B cell (primary cell): ENCODE results near the gene NTSR2.

Experiments used
- EZH2 ChIP-seq: IDR thresholded peaks from 2 replicates; pipeline ENCODE4 v1.6.1; 2012; ENCODE audit warnings: borderline replicate concordance, low read depth, mild to moderate bottlenecking, moderate library complexity, low read length; ENCODE audit not compliant: insufficient read depth, poor library complexity, severe bottlenecking
- TF ChIP-seq, protein P1 (sequence below): fragments of 200-600 bp; IDR thresholded peaks from one replicate; pipeline ENCODE4 v1.8.0; 2022; ENCODE audit warnings: antibody characterized with exemption, mild to moderate bottlenecking

DNA sequence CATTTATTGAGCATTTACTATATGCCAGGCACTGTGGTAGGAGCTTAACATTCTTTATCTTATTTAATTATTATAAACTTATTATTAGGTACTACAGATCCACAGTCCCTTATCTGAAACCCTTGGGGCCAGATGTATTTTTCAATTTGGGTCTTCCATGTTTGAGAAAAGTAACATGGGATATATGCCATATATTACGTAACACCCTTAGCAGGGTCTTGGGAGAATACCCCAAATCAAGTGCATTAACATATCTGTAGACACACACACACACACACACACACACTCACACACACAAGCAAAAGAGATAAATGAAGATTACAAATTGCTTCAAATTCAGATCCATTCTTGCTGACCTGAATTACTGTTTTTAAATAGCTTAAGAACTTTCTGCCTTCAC, 13.7 kb downstream of the NTSR2 start:
- TF ChIP-seq, protein P1, sequence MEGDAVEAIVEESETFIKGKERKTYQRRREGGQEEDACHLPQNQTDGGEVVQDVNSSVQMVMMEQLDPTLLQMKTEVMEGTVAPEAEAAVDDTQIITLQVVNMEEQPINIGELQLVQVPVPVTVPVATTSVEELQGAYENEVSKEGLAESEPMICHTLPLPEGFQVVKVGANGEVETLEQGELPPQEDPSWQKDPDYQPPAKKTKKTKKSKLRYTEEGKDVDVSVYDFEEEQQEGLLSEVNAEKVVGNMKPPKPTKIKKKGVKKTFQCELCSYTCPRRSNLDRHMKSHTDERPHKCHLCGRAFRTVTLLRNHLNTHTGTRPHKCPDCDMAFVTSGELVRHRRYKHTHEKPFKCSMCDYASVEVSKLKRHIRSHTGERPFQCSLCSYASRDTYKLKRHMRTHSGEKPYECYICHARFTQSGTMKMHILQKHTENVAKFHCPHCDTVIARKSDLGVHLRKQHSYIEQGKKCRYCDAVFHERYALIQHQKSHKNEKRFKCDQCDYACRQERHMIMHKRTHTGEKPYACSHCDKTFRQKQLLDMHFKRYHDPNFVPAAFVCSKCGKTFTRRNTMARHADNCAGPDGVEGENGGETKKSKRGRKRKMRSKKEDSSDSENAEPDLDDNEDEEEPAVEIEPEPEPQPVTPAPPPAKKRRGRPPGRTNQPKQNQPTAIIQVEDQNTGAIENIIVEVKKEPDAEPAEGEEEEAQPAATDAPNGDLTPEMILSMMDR: no peak
- no peak for TF ChIP-seq EZH2
